ENCODE measurements around the gene CTSZ. TPM values are rescaled to one million over a fixed set of nuclear protein-coding genes. Genes with fewer than 3 reads are reported as not detected.
"Not testable (repeated sequence)": the region's sequence is repeated elsewhere in the genome, so short reads cannot be mapped to it uniquely, and the experiment has no call there.

The CTSZ gene
- total RNA-seq, 4 donors from 2014 or later: 165 to 410 (median 217) TPM

DNA sequence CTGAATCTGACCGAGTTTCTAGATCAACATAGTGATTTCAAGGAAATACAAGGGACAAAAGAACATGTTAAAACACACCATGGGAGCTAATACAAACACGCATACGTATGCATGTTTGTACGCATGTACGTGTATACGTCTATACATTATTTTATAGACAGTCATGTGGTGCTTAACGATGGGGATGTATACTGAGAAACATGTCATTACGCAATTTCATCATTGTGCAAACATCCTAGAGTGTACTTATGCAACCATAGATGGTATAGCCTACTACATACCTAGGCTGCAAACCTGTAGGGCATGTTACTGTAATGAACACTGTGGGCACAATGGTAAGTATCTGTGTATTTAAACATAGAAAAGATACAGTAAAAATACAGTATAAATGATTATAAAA, 51.0 kb downstream of the CTSZ start:
- DNase-seq (ENCODE audit: low spot score) (no peak), ATAC-seq (ENCODE audit: low FRiP score) (no peak)
- TF ChIP-seq, protein P1, sequence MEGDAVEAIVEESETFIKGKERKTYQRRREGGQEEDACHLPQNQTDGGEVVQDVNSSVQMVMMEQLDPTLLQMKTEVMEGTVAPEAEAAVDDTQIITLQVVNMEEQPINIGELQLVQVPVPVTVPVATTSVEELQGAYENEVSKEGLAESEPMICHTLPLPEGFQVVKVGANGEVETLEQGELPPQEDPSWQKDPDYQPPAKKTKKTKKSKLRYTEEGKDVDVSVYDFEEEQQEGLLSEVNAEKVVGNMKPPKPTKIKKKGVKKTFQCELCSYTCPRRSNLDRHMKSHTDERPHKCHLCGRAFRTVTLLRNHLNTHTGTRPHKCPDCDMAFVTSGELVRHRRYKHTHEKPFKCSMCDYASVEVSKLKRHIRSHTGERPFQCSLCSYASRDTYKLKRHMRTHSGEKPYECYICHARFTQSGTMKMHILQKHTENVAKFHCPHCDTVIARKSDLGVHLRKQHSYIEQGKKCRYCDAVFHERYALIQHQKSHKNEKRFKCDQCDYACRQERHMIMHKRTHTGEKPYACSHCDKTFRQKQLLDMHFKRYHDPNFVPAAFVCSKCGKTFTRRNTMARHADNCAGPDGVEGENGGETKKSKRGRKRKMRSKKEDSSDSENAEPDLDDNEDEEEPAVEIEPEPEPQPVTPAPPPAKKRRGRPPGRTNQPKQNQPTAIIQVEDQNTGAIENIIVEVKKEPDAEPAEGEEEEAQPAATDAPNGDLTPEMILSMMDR (IDR thresholded peaks at IDR 0.05): no peak

DNA sequence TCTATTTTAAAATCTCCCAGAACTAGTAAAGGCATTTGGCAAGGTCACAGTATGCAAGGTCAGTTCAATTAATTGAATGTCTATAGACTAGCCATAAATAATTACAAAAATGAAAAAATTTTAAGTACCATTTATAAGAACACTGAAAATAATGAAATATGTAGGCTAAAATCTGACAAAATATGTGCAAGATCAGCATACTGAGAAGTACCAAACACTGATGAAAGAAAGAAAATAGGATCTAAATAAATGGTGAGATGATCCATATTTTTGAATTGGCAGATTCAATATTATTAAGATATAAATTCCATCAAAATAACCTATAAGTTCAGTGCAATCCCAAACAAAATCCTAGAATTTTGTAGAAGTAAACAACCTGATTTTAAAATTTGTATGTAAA, 54.0 kb downstream of the CTSZ start:
- DNase-seq (ENCODE audit: low spot score) (no peak), ATAC-seq (ENCODE audit: low FRiP score) (no peak)
- TF ChIP-seq, protein P1 (IDR thresholded peaks at IDR 0.05): no peak

DNA sequence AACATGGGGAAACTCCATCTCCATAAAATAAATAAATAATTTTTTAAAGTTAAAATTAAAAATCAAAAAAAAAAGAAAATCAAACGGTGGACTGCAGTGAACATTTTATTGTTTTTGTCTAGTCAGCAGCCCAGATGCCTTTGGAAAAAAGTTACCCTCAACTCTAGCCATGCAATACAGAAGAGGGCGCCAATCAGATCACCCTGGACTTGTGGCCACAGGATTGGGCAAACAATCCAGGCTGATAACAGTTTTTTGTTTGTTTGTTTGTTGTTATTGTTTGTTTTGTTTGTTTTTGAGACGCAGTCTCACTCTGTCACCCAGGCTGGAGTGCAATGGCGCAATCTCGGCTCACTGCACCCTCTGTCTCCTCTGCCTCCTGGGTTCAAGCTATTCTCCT, 56.5 kb downstream of the CTSZ start:
- TF ChIP-seq, protein P1 (IDR thresholded peaks at IDR 0.05): no peak
- DNase-seq (ENCODE audit: low spot score) (no peak), ATAC-seq (ENCODE audit: low FRiP score) (no peak)

DNA sequence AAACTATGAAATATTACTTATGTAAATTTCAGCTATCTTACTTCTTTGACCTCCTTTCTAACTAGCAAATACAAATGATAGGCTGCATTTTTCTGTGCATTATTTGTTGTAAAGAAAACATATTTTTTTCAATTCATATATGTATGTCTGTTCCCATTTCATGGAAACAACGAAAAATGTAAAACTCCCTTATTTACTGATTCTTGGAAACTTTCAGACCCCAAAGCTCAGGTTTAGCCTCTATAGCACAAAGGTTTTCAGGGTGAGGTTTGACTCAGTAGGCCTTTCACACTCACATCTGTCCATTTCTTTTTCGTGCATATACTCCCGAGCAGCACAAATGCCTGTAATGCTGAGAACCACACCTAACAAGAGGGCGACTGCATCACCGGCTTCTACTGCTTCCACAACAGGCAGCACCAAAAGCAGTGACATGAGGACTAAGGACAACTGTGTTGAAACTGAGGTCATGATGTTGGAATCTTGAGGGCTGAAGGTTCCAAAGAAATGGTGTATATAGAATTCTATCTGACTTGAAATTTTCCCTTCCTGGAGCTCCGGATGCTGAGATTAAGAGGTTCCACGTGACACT, 59.2 kb downstream of the CTSZ start:
- not testable (repeated sequence) for ATAC-seq (ENCODE audit: low FRiP score); DNase-seq (ENCODE audit: low spot score)

DNA sequence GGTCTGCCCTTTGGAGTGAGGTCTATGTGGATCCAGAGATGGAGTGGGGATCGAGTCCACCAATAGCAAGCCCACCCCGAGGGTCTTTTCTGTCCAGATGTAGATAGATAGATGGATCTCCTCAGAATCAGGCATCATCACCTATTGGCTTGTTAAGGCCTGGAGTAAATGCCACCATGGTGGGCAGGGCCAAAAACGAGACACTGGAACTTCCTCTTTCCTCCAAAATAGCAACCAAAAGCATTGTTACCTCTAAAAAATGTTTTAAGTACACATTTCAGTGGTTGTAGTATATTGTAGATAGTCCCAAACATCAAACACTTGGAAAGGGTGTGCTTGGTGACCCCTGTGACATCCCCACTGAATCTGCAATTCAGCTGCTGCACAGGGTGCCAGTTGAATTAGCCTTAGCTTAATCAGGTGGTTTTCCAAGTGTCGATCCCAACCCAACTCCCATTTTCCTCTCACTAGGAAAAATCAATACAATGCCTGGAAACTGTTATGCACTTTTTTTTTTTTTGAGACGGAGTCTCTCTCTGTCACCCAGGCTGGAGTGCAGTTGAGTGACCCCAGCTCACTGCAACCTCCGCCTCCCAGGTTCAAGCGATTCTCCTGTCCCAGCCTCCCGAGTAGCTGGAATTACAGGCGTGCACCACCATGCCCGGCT, 61.0 kb downstream of the CTSZ start:
- ATAC-seq (ENCODE audit: low FRiP score) (no peak), DNase-seq (ENCODE audit: low spot score) (no peak)

More for the DNA sequence above, 61.0 kb downstream of the CTSZ start:
- TF ChIP-seq, protein P1 (IDR thresholded peaks at IDR 0.05): no peak

Other genes with a start within 250 kb of the CTSZ start
- under 1 TPM in 1 of 4 donors, not detected in 3; 0.28 TPM for gene GNAS-AS1, start 156.4 kb downstream of the CTSZ start, total RNA-seq
- gene GNAS, start 154.5 kb downstream of the CTSZ start, total RNA-seq: 100 to 1,000 TPM; 606 to 837 (median 753) TPM
- 10 to 100 TPM; 44.7 to 63.5 (median 53.4) TPM for gene NELFCD, start 26.0 kb downstream of the CTSZ start, total RNA-seq
- gene TUBB1, start 12.2 kb upstream of the CTSZ start, total RNA-seq: under 1 TPM; 0.19 to 0.56 (median 0.36) TPM
- 10 to 100 TPM; 33.4 to 46.4 (median 37.5) TPM for gene ATP5F1E, start 25.1 kb upstream of the CTSZ start, total RNA-seq
- gene PRELID3B, start 35.5 kb upstream of the CTSZ start, total RNA-seq: 10 to 100 TPM; 33.1 to 71.1 (median 51.2) TPM
- gene ZNF831, start 156.6 kb upstream of the CTSZ start, total RNA-seq: 1 to 10 TPM; 1.3 to 3.6 (median 2.0) TPM